OCI-LY7 (cell line): ENCODE measurements around the gene LAMB3.

Experiments
- CTCF ChIP-seq: fragments of 200-600 bp; sonication (generic); conservative IDR thresholded peaks from 2 replicates; pipeline ENCODE4 v1.5.1; 2014; ENCODE audit warnings: mild to moderate bottlenecking, antibody characterized with exemption, low read length, moderate library complexity, mixed read lengths
- EZH2phosphoT487 ChIP-seq: fragments of 200-600 bp; sonication (generic); IDR thresholded peaks from 2 replicates; pipeline ENCODE4 v1.6.1; 2018; ENCODE audit warnings: low read depth, borderline replicate concordance, mild to moderate bottlenecking, mixed run types, antibody characterized with exemption, low read length, moderate library complexity, mixed read lengths

GRCh38 chr1:209589863-209590262, 62.4 kb downstream of the LAMB3 start:
- no peak for TF ChIP-seq CTCF
- no peak for TF ChIP-seq EZH2phosphoT487
